Stimulated activated naive CD8-positive, alpha-beta T cell treated with anti-CD3 and anti-CD28 coated beads, Interleukin-15, Interleukin-2, amounts not matched to agents 100 U/mL and 50 U/mL, for 24 hours (primary cell): ENCODE results near the gene PRPF38B.
A peak's percentile ranks its signal among the peaks of the same experiment; 100 is the strongest.

Experiments
- ATAC-seq: fragments of 150-1000 bp; cut with Tn5 transposase; one replicate; pipeline ENCODE4 v1.10.0; 2021
- DNase-seq: peaks from one replicate; pipeline ENCODE4 v3.0.0; 2021

The PRPF38B gene

DNA sequence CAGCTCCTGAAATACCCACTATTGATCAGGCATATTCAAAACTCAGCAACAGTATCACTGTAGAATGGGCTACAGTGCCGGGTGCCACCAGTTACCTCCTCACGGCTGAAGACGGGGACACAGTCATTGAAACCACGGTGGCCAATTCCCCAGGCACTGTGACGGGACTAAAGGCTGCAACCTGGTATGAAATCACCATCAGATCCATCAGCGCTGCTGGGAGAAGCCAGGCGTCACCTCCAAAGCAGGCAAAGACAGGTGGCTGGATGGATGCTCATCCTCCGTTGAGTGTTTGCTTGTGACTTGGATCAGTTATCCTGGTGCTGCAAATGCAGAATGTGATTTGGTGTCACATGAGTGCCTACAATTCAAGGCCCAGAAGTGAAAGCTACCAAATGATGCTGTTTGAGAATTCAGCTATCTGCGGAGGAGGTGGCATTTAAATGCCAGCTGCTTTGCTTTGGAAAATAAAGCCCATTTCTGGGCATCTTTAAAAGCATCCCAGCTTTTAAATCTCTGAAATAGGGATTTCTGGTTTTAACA is 25.7 kb downstream of the PRPF38B start:
- ATAC-seq (no peak), DNase-seq (no peak)

DNA sequence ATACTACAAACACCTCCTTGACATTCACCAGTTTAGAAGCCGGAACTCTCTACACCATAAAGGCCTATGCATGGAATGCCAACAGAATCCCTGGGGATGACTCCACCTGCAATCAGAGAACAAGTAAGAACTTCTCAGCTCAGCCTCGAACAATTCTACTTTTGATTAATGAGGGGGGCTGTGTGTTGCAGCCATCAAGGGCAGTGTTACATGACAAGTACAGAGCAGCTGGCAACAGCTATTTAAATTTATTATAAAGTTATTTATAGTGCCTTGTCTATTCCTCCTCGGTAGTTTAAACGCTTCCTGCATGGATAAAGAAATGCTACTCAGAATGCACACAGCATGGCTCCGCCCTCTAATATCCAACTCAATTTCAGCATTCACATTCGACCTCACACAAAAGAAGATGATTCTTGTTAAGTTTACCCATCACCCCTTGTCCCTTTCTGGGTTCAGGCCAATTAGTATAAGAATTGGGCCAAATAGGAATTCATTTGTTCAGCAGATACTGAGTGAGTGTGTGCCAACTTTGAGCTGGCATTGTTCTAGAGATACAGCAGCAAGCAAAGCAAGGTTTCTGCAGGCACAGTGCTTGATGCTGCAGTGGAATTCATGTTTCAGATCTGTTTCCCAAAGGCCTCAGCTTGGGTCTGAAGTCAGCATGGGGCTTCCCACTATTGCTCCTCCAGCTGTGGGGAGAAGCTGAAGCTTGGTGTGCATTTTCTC is 27.0 kb downstream of the PRPF38B start:
- ATAC-seq, result no peak
- DNase-seq, result no peak

DNA sequence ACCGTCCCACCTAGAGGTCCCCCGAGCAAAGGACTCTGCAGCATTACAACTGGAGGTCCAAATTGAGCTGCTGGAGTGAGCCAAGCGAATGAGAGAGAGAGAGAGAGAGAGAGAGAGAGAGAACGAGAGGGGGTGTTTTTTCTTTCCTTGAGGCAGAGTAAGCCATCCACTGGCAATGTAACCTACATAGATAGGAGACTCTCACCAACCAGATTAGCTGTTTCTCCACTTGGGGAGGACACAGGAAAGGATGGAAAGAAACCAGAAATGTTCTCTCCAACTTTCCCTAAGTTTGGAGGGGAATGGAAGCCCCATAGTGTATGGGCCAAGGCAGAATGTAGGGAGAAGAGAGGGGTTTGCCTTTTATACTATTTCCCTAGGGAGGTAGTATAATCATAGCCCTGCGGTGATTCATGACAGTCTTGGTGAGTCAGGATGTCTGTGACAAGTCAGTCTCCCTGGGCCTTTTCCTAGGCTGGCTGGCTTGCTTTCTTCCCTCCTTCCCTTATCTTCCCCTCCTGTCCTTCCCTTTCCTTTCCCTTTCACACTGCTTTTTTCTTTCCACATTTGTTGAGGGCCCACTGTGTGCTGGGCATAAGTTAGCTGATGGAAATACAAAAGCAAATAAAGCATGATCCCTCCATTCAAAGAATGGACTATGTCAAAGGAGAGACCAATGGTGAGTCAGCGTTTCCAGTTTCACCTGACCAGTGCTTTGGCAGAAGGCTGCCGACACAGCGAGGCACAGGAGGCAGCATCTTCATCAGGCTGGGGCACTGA is 27.7 kb downstream of the PRPF38B start:
- DNase-seq (no peak), ATAC-seq (no peak)

DNA sequence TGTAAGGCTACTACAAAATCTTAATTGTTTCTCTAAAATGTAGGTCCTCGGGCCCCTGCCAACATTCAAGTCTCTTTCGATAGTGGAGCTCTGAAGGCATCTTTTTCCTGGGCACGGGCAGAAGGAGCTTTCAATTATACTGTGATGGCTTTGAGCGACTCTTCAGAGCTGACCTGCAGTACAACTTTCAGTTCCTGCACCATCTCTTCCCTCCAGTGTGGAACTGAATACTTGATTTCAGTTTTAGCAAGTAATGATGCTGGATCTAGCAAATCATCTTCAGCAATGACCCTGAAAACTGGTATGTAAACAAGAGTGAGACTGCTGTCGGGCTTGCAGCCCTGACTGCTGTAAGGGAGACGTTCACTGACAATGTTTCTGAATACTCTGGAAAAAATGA is 30.2 kb downstream of the PRPF38B start:
- ATAC-seq, result no peak
- no peak for DNase-seq

DNA sequence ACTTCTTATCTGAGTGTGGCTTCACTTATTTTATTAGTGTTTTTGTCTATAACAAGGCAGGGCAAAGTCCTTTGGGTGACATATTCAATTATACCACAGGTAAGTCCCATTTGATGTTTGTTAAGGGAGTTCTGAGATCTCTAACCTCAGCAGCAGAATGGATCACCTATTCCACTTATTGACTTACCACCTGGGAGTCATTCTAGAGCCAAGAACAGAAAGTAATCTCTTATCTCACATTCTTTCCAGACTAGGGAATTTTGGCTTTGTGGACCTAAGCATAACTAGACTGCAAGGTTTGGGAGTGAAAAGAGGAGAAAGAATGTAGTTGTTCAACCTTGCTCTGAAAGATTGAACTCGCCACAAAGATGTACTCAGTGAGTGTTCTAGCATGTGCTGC is 33.8 kb downstream of the PRPF38B start:
- DNase-seq, result no peak
- no peak for ATAC-seq

DNA sequence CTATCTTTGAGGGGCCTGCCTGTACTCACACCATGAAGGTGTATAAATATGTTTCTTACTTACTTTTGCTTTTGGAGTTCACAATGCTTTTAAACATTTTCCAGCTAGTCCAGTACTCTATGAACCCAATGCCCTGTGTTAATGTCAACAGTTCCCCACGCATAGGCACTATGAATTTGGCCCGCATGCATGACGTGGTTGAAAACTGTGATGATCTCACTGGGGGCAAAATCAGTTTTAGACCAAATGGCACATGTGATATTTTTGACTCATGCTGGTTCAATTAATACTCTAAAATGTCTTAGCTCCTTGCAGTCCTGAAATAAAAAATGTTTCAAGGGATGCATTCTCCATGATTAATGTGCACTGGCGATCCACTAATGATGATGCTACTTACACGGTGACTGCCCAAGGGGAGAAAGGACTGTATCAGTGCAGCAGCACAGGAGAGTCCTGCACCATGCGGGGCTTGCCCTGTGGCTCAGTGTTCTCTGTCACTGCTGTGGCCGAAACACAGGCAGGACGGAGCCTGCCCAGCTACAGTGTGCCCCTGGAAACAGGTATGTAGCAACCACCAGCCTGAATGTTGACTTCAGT is 36.3 kb downstream of the PRPF38B start:
- ATAC-seq, result no peak
- DNase-seq, result no peak

DNA sequence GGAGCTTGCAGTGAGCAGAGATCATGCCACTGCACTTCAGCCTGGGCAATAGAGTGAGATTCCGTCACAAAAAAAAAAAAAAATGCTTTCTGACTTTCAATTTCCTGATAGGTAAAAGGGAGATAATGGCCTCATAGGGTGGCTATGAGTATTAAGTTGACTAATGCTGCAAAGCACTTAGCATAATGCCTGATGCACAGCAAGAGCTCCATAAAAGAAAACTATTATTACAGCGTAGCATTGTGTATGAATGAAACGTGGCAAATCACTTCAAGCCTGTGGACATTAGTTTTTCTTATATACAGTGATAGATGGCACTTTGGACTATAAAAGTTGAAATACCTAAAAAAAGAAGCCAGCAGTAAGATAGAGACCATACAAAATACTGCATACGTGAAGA is 37.4 kb downstream of the PRPF38B start:
- no peak for ATAC-seq
- DNase-seq, result no peak

DNA sequence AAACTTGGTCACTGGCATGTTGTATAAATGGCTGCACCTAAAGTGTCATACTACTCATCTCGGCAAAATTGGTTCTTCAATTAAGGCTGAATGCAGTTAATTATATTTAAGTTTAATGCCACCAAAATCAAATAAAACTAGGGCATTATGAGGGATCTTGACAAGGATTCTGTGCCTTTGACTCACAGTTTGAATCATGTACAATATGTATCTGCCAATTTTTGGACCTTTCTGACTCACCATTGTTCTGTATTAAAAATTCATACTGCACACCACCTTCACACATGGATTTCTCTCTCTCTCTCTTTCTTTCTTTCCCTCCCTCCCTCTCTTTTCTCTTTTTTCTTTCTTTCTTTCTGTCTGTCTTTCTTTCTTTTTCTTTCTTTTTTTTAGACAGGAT is 40.3 kb downstream of the PRPF38B start:
- DNase-seq (no peak), ATAC-seq (no peak)

DNA sequence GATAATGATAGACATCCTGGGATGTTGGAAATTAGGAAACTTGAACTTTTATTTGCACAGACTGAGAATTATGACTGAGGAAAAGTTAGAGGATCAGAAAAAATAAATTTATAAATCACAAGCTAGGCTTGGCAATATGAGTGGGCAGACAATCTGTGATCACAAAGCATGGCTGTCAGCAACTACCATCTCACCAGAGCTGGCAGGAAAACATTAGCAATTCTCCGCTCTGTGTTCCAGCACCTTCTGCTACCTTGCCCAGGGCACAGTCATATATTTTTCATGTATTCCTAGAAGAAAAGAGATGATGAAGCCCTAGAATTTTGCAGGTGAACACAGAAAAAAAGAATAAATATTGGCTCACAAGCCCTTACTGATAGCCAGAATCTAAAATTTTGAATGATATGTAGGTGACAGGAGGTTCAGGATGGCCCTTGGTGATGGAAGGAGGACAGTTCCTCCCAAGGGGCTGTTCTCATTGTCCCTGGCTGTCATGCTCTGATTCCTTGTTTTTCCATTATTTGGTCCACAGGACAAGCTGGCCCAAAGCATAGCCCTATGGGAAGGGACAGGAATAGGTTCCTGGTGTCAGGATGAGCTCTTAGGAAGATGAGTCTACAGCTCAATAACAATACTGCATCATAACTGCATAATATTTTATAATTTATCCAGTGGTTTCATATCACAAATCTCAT is 42.2 kb downstream of the PRPF38B start:
- DNase-seq (no peak), ATAC-seq (no peak)

DNA sequence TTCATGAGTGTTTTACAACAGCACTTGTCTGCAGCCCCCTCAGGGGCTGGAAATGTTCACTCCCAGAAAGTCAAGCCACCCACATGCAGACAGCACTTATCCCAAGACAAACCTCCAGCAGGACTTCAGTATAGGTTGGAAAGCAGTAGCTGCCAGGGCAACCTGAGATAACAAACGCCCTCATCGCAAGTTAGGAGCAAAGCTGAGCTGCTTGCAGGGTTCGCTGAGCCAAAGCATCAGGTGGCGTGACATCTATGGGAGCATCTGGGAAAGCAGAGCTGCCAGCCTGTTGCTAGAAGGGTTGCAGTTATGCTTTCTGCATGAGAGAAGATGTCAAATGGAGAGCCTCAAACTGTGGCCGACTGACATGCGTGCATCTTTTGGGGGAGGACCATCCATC is 50.1 kb downstream of the PRPF38B start:
- no peak for DNase-seq

DNA sequence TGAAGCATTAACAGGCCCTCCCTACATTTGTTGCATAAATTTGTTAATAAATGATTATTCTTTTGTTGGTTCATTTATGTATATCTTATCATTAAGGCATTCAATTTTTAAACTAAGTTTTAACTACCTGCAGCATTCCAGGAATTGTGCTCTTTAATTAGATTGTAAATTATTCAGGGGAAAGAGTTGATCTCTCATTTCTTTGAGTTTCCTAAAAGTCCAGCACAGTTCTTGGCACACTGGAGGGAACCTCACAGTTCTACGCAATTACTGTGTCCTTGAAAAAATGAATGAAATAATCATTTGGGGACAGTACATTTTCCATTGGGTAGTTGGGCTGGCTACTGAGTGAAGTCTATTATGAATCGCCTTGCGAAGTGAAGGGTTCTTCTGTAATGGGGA is 53.9 kb downstream of the PRPF38B start:
- no peak for DNase-seq
- ATAC-seq, result no peak

More for the DNA sequence above, 50.1 kb downstream of the PRPF38B start:
- ATAC-seq, result no peak

DNA sequence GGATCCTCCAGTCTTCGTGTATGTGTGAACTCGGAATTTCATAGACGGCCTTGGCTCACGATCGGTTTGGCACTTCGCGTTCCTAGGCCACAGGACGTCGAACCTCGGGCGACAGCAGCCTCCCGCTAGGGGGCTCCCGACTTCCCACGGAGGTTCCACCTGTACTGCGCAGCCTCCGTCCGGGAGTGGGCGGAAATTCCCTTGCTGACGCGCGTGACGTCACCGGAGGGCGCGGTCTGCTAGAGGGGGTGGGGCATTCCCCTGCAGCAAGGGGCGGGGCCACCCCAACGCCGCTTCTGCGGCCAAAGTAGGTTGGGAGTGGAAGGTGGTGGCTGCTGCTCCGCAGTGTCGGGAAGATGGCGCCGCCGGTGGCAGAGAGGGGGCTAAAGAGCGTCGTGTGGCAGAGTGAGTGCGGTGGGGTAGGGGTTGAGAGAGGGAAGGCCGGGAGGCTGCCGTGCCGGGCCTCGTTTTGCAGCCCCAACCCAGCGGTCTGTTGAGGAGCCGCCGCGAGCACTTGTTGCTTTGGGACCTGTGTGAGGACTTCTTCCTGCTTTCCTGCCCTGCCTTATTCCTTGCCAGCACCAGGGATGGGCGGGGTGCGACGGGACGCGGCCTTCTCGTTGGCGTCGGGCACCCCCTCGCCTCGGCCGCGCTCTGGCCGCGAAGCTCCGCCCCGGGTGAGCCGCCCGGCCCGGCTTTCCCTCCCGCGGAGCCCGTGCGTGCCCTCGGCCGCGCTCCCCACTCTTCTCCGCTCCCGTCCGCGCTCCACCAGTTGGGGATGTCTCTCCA is 54.5 kb downstream of the PRPF38B start, which contains the start of gene STXBP3:
TSS of gene STXBP3 (plus strand) at position 293 of the 789 bp plus-strand sequence. CDS start at position 357, 64 bp downstream.
- ATAC-seq, result peak; percentile 96

DNA sequence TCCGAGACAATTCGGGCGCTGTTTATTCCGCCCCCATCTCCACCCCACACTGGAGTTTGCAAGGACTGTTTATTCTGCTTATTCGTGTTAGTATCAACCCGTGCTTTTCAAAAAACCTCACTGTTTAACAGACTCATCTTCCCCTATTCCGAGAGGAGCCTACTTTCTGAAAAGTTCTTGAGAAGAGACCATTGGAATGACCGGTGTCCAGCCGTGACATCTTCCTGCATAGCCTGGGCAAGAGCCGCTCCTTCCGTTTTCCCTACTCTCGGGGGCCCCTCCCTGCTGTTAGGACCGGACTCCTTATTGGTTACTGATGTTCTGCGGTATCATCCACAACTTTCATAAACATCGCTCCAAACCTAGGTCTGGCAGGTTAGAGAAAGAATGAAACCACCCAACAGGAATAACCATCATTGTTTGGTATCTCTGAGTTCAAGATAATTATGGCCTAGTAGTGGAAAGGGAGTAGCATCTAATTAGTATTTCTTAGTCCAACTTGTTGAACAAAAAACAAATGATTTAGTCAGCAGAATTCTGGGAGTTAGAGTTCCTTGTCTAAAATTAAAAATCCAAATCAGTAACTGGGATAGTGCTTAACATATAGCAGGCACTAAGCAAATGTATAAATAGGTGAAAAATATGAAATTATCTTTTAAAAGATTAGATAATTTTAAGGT is 55.2 kb downstream of the PRPF38B start:
- ATAC-seq, result peak; percentile 24
- DNase-seq, result peak; percentile 52

More for the DNA sequence above, 54.5 kb downstream of the PRPF38B start, which contains the start of gene STXBP3:
- peak; percentile 100 for DNase-seq

DNA sequence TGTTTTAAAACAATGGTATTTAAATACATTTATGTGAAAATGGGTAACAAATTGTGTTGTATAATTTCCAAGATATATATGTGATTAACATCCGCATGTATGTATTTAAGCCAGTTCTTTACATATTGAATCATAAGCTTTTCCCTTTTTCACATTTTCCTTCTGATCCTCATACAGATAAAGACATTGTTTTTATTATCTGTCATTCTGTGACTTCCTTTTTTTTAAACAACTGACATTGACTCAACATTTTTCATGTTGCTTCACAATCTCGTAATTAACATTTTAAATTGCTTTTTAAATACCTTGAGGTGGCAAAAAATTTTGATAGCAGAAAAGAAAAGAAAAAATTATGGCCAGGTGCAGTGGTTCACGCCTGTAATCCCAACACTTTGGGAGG is 55.8 kb downstream of the PRPF38B start:
- DNase-seq, result no peak
- no peak for ATAC-seq

DNA sequence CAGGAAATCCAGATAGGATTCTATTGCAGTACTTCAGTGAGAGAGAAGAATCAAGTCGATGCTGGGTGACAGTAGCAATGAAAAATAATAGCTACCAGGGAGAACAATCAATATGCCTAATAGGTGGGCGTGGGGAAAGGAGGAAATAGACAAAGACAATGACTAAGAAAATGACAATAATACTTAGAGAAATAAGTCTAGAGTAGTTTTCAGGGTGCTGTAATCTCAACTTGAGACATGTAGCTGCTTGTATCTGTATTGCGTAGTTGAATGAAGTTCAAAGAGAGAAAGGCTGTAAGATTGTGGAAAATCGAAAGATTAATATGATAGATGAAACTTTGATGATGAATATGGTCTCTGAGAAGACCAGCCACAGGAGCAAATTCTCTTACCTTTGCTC is 57.0 kb downstream of the PRPF38B start:
- DNase-seq (no peak), ATAC-seq (no peak)

DNA sequence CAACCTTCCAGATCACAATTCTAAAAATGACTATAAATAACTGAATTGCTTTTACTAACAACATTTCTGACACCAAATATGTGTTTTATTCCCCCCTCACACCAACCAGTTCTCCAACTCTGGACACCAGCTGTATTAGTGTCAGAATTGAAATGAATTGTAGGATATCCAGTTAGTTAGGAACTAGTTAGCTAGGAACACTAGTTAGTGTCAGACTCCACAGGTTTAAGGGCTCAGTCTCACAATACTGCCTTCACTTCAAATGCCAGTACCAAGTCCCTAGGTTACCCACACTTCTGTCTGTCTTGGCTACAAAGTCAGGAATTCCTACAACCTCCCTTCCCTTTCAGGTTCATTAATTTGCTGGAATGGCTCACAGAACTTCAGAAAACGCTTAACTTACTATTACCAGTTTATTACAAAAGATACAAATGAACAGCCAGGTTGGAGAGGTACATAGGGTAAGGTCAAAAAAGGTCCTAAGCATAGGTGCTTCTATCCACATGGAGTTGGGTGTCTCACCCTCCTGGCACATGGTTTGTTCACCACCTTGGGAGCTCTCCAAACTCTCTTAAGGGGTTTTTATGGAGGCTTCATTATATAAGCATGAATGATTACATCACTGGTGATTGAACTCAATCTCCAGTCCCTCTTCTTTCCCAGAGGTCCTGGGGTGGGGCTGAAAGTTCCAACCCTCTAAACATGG is 58.5 kb downstream of the PRPF38B start:
- no peak for DNase-seq
- ATAC-seq, result no peak
